Tibial nerve (tissue), 4 donors: ENCODE measurements around the gene CACNA1A. TPM values are rescaled to one million over a fixed set of nuclear protein-coding genes. Genes with fewer than 3 reads are reported as not detected.

Source experiments
- DNase-seq, 2 donors: peaks; one replicate each; pipeline ENCODE4 v3.0.0-alpha.2; 2019; ENCODE audit warnings: low spot score in 2 of 2
- H3K27ac ChIP-seq, 4 donors: fragments of 200-600 bp; sonication (generic) in 3 of 4; one replicate each; pipeline ENCODE4 v1.5.1; 2017 to 2019; ENCODE audit warnings: mild to moderate bottlenecking in 1 of 4
- H3K27me3 ChIP-seq, 2 donors: fragments of 200-600 bp; sonication (generic) in 1 of 2; one replicate each; pipeline versions ENCODE4 v1.5.1 to v1.6.0; 2017 to 2019
- H3K36me3 ChIP-seq, 3 donors: fragments of 200-600 bp; sonication (generic); one replicate each; pipeline ENCODE4 v1.5.1; 2018 to 2019
- H3K4me1 ChIP-seq, 4 donors: fragments of 200-600 bp; sonication (generic) in 3 of 4; one replicate each; pipeline ENCODE4 v1.5.1; 2017 to 2019
- H3K4me3 ChIP-seq, 4 donors: fragments of 200-600 bp; sonication (generic) in 3 of 4; one replicate each; pipeline ENCODE4 v1.5.1; 2017 to 2019; ENCODE audit warnings: mild to moderate bottlenecking in 1 of 4, moderate library complexity in 1 of 4
- H3K9me3 ChIP-seq, 4 donors: fragments of 200-600 bp; sonication (generic) in 3 of 4; one replicate each; pipeline ENCODE4 v1.5.1; 2017 to 2019
- CTCF ChIP-seq, 5 experiments: fragments of 200-600 bp in 3 of 5; fragments of 450-650 bp in 2 of 5; sonication (generic) in 3 of 5; IDR thresholded peaks; one replicate each; pipeline ENCODE4 v1.5.1; 2016 to 2019; ENCODE audit warnings: antibody characterized with exemption in 5 of 5, mild to moderate bottlenecking in 3 of 5, moderate library complexity in 2 of 5
- EP300 ChIP-seq, 2 donors: sonication (generic); formaldehyde crosslinking; IDR thresholded peaks; one replicate each; pipeline ENCODE4 v1.6.1; 2017; ENCODE audit warnings: antibody characterized with exemption in 2 of 2, mild to moderate bottlenecking in 1 of 2
- POLR2A ChIP-seq, 2 donors: fragments of 450-650 bp; IDR thresholded peaks; one replicate each; pipeline ENCODE4 v1.6.1; 2017; ENCODE audit warnings: antibody characterized with exemption in 2 of 2, mild to moderate bottlenecking in 2 of 2, moderate library complexity in 2 of 2
- WGBS, 2 donors: methylation state at CpG; one replicate each; pipeline ENCODE4 v1.1.5; 2018; 5-methylcytosine and 5-hydroxymethylcytosine counted together
- total RNA-seq, 4 donors: library from RNA; depleted of rRNA; stranded (reverse); fragments of >200 nt; gene quantifications; one replicate each; pipeline ENCODE4 v1.1.0, GENCODE V29; 2016

The CACNA1A gene
- total RNA-seq, 4 donors from 2014 or later: 4.0 to 10.2 (median 9.3) TPM

GRCh38 chr19:13238891-13239534, 267.3 kb downstream of the CACNA1A start:
- Histone ChIP-seq H3K27ac (no peak overlapping the region), H3K27me3 (no peaks in the 10 kb centered on the region), H3K4me1 (no peaks in the 10 kb centered on the region), H3K9me3 (peaks cover 0 to 15% (median 0%) of the 10 kb centered on the region in 4 donors), H3K36me3 (no peaks in the 10 kb centered on the region), H3K4me3 (no peak overlapping the region)
- TF ChIP-seq CTCF (IDR thresholded peaks at IDR 0.05): no peak
- no peak for TF ChIP-seq EP300 (IDR thresholded peaks at IDR 0.05)
- no peak for TF ChIP-seq POLR2A (IDR thresholded peaks at IDR 0.05)
- 80 to 85% methylated on average over 13 of the region's 13 CpGs for WGBS, 2 donors
- DNase-seq: no peak

- TF ChIP-seq EP300 (IDR thresholded peaks at IDR 0.05) (no peak), POLR2A (IDR thresholded peaks at IDR 0.05) (no peak), CTCF (IDR thresholded peaks at IDR 0.05) (peak in 4 of 5 experiments; percentile 13 to 48 (median 38))
- DNase-seq: peak in 1 of 2 donors; percentile 8
- WGBS, 2 donors: 9 to 15% methylated on average over 13 of the region's 13 CpGs
These were observed 271.8 kb downstream of the CACNA1A start for GRCh38 chr19:13234518-13234917.

GRCh38 chr19:13231663-13232062, 274.6 kb downstream of the CACNA1A start:
- H3K36me3 ChIP-seq: no peaks in the 10 kb centered on the region
- no peak overlapping the region for H3K4me3 ChIP-seq
- H3K9me3 ChIP-seq: peaks cover 0 to 14% (median 0%) of the 10 kb centered on the region in 4 donors
- DNase-seq: no peak
- TF ChIP-seq CTCF (IDR thresholded peaks at IDR 0.05) (no peak), POLR2A (IDR thresholded peaks at IDR 0.05) (no peak), EP300 (IDR thresholded peaks at IDR 0.05) (no peak)
- no peak overlapping the region for H3K27ac ChIP-seq
- peaks cover 0 to 4% of the 10 kb centered on the region in 2 donors for H3K27me3 ChIP-seq
- no peaks in the 10 kb centered on the region for H3K4me1 ChIP-seq
- 44 to 45% methylated on average over 9 of the region's 9 CpGs for WGBS, 2 donors

More at GRCh38 chr19:13234518-13234917, 271.8 kb downstream of the CACNA1A start:
- Histone ChIP-seq H3K36me3 (no peaks in the 10 kb centered on the region), H3K27ac (no peak overlapping the region), H3K4me3 (no peak overlapping the region), H3K27me3 (no peaks in the 10 kb centered on the region), H3K9me3 (peaks cover 0 to 15% (median 0%) of the 10 kb centered on the region in 4 donors), H3K4me1 (no peaks in the 10 kb centered on the region)

- no peak overlapping the region for H3K4me3 ChIP-seq
- TF ChIP-seq POLR2A (IDR thresholded peaks at IDR 0.05): no peak
- no peak for TF ChIP-seq EP300 (IDR thresholded peaks at IDR 0.05)
- TF ChIP-seq CTCF (IDR thresholded peaks at IDR 0.05): no peak
- DNase-seq: no peak
- no peak overlapping the region for H3K27ac ChIP-seq
- WGBS, 2 donors: 81 to 88% methylated on average over 7 of the region's 7 CpGs
- no peaks in the 10 kb centered on the region for H3K9me3 ChIP-seq
- no peaks in the 10 kb centered on the region for H3K4me1 ChIP-seq
- H3K27me3 ChIP-seq: peaks cover 0 to 11% of the 10 kb centered on the region in 2 donors
- H3K36me3 ChIP-seq: no peaks in the 10 kb centered on the region
These were observed 277.0 kb downstream of the CACNA1A start for GRCh38 chr19:13229246-13229645.

- Histone ChIP-seq H3K4me1 (no peaks in the 10 kb centered on the region), H3K27ac (no peak overlapping the region), H3K27me3 (peaks cover 0 to 11% of the 10 kb centered on the region in 2 donors), H3K4me3 (no peak overlapping the region), H3K9me3 (no peaks in the 10 kb centered on the region), H3K36me3 (no peaks in the 10 kb centered on the region)
- TF ChIP-seq EP300 (IDR thresholded peaks at IDR 0.05) (no peak), POLR2A (IDR thresholded peaks at IDR 0.05) (no peak), CTCF (IDR thresholded peaks at IDR 0.05) (no peak)
- 52 to 66% methylated on average over 7 of the region's 7 CpGs for WGBS, 2 donors
- no peak for DNase-seq
These were observed 277.7 kb downstream of the CACNA1A start for GRCh38 chr19:13228561-13228960.
